Measurements from ENCODE around the gene THRB.

DNA sequence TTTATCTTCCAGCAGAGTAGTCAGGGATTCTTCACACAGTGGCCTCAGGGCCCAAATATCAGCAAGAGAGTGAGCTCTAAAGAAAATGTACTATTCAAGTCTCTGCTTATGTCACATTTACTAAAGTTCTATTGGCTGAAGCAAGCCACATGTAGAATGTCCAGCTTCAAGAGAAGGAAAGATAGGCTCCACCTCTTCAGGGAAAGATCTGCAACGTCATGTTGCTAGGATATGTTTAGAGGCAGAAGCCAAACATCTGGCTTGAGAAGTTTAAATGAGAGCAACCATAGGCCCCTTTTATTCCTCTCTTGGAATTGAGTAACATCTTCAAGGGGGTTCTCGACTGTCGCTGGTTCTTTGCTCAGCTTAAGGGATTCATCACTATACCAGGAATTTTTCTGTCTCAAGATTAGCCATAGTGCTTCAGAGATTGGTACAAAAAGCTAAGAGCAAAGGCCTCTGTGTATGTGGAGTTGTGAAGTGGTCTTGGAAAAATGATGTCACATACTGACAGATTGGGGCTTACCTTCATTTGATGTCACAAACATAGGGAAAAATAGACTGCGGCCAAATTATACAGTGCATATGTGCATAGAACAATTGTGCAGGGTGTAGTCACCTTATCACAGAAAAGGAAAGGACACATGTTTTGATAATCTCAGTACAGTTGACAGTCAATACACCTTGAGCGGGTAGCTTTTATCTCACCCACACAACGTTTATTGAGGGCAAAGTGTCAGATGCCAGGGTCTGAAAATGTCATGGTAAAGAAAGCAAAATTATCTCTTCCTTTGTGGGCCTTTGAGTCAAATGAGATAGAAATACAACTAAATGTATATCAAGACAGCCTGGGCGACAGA, 11.3 kb upstream of the THRB start:
- TF ChIP-seq, protein P1, sequence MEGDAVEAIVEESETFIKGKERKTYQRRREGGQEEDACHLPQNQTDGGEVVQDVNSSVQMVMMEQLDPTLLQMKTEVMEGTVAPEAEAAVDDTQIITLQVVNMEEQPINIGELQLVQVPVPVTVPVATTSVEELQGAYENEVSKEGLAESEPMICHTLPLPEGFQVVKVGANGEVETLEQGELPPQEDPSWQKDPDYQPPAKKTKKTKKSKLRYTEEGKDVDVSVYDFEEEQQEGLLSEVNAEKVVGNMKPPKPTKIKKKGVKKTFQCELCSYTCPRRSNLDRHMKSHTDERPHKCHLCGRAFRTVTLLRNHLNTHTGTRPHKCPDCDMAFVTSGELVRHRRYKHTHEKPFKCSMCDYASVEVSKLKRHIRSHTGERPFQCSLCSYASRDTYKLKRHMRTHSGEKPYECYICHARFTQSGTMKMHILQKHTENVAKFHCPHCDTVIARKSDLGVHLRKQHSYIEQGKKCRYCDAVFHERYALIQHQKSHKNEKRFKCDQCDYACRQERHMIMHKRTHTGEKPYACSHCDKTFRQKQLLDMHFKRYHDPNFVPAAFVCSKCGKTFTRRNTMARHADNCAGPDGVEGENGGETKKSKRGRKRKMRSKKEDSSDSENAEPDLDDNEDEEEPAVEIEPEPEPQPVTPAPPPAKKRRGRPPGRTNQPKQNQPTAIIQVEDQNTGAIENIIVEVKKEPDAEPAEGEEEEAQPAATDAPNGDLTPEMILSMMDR (IDR thresholded peaks at IDR 0.05): no peak
- no peak for TF ChIP-seq POLR2A (IDR thresholded peaks at IDR 0.05)

Measured in heart left ventricle (tissue), 13 donors.